CD8-positive, alpha-beta memory T cell (primary cell): ENCODE results near the gene EXOC4. TPM values are rescaled to one million over a fixed set of nuclear protein-coding genes. Genes with fewer than 3 reads are reported as not detected.
A peak's percentile ranks its signal among the peaks of the same experiment; 100 is the strongest.

Experiments
- CTCF ChIA-PET: fragments of 350-600 bp; sonication (Branson Sonifier 250); formaldehyde crosslinking; loops from one replicate; lab custom pipeline; 2021; ENCODE audit warnings: antibody characterized with exemption; lab: Charles Lee
- POLR2A ChIA-PET: fragments of 350-600 bp; sonication (Branson Sonifier 250); formaldehyde crosslinking; loops from one replicate; lab custom pipeline; 2021; ENCODE audit warnings: antibody characterized with exemption; lab: Charles Lee
- DNase-seq, 5 donors: peaks; one replicate each; pipeline versions ENCODE4 v3.0.0 to v3.0.0-alpha.2; 2020 to 2022; ENCODE audit warnings: mixed read lengths in 1 of 5
- H3K27ac ChIP-seq: one replicate; pipeline ENCODE4 v1.7.0; 2013; ENCODE audit warnings: low read depth, mild to moderate bottlenecking, low read length, moderate library complexity
- H3K27me3 ChIP-seq: 2 replicates; pipeline ENCODE4 v1.7.0; 2013; ENCODE audit warnings: low read length, mild to moderate bottlenecking; ENCODE audit not compliant: insufficient read depth, poor library complexity, severe bottlenecking
- H3K36me3 ChIP-seq: 2 replicates; pipeline ENCODE4 v1.7.0; 2013; ENCODE audit warnings: mild to moderate bottlenecking, low read length, moderate library complexity; ENCODE audit not compliant: insufficient read depth
- H3K4me1 ChIP-seq: 2 replicates; pipeline ENCODE4 v1.7.0; 2013; ENCODE audit warnings: mild to moderate bottlenecking, low read length, moderate library complexity; ENCODE audit not compliant: insufficient read depth
- H3K4me3 ChIP-seq: 2 replicates; pipeline ENCODE4 v1.7.0; 2013; ENCODE audit warnings: mild to moderate bottlenecking, low read length
- H3K9me3 ChIP-seq: 2 replicates; pipeline ENCODE4 v1.7.0; 2013; ENCODE audit warnings: mild to moderate bottlenecking, low read length
- H3K27ac Mint-ChIP-seq, 8 donors: one replicate each; pipeline ENCODE4 v1.8.0; 2020 to 2021; ENCODE audit warnings: mixed read lengths in 8 of 8, mild to moderate bottlenecking in 6 of 8, inconsistent platforms in 3 of 8, moderate library complexity in 3 of 8
- H3K27me3 Mint-ChIP-seq, 2 donors: one replicate each; pipeline ENCODE4 v1.8.0; 2020 to 2021; ENCODE audit warnings: mixed read lengths in 2 of 2, mild to moderate bottlenecking in 1 of 2, moderate library complexity in 1 of 2
- H3K36me3 Mint-ChIP-seq, 3 donors: one replicate each; pipeline ENCODE4 v1.8.0; 2020 to 2021; ENCODE audit warnings: mixed read lengths in 3 of 3, inconsistent platforms in 1 of 3, mild to moderate bottlenecking in 1 of 3
- H3K4me1 Mint-ChIP-seq, 3 donors: one replicate each; pipeline ENCODE4 v1.8.0; 2020 to 2021; ENCODE audit warnings: mixed read lengths in 3 of 3, inconsistent platforms in 1 of 3, mild to moderate bottlenecking in 1 of 3
- H3K4me3 Mint-ChIP-seq, 7 donors: one replicate each; pipeline ENCODE4 v1.8.0; 2020 to 2021; ENCODE audit warnings: mixed read lengths in 7 of 7, mild to moderate bottlenecking in 6 of 7, moderate library complexity in 4 of 7, inconsistent platforms in 2 of 7
- H3K9me3 Mint-ChIP-seq, 5 donors: one replicate each; pipeline ENCODE4 v1.8.0; 2020 to 2022; ENCODE audit warnings: mixed read lengths in 5 of 5, mild to moderate bottlenecking in 3 of 5, moderate library complexity in 2 of 5, inconsistent platforms in 1 of 5
- polyA plus RNA-seq: library from polyadenylated mRNA; unstranded; fragments of 300-500 nt; fragmentation: Illumina TruSeq; gene quantifications from one replicate; pipeline ENCODE4 v1.2.3, GENCODE V29; 2021
- total RNA-seq, 2 experiments: library from RNA; stranded (reverse); gene quantifications; one replicate each; pipeline ENCODE4 v1.2.3, GENCODE V29; 2021

EXOC4 gene
- total and polyA plus RNA-seq, 3 experiments from 2014 or later: 34.5 to 53.2 (median 50.3) TPM

DNA sequence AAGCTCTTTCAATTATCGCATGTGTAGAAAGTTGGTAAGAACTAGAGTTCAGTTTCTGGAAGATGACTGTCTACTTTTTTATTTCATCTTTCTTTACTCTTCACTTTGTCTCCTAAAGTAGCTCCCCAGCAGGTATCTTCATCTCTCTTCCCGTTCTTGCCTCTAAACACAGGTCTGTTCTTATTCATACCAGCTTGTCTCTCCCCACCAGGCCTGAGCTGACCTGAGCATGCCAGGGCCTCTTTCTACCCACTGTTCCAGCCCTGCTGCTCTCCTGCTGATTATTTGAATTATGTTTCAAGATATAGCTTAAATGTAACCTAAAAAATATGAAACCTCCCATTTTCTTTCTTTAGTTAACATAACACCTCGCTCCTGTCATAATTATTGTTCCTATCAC, 488.2 kb downstream of the EXOC4 start:
- Mint-ChIP-seq H3K4me3 (no peak overlapping the region), H3K27ac (peak overlapping the region in 2 of 8 donors; percentile 3 to 16), H3K27me3 (no peaks in the 10 kb centered on the region), H3K9me3 (no peaks in the 10 kb centered on the region), H3K36me3 (peaks cover 0 to 1% (median 0%) of the 10 kb centered on the region in 3 donors), H3K4me1 (no peaks in the 10 kb centered on the region)
- H3K4me1 ChIP-seq: no peaks in the 10 kb centered on the region
- H3K27ac ChIP-seq: no peak overlapping the region
- no peaks in the 10 kb centered on the region for H3K36me3 ChIP-seq
- H3K4me3 ChIP-seq: no peak overlapping the region
- H3K9me3 ChIP-seq: no peaks in the 10 kb centered on the region
- no peaks in the 10 kb centered on the region for H3K27me3 ChIP-seq
- CTCF ChIA-PET: no interaction called here
- POLR2A ChIA-PET: no interaction called here
- DNase-seq: no peak

DNA sequence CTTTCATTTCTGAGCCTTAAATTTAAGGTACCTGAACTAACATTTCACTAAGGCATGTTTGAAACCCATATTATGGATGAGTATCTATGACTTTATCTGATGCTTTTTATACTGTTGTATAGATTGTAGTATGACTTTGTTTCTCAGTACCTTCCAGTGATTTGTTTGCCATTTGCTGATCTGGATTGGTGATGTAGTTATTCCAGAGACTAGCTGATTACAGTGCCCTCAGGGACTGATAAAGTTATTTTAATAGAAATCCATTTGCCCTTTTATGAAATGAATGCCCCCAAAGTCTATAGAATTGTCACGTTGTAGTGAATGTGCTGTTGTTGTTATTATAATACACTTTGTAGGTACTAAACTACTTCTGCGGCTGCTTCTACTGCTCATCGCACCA, 488.8 kb downstream of the EXOC4 start:
- H3K4me1 ChIP-seq: no peaks in the 10 kb centered on the region
- Mint-ChIP-seq H3K9me3 (no peaks in the 10 kb centered on the region), H3K27ac (no peak overlapping the region), H3K36me3 (peaks cover 0 to 1% (median 0%) of the 10 kb centered on the region in 3 donors), H3K4me1 (no peaks in the 10 kb centered on the region), H3K27me3 (no peaks in the 10 kb centered on the region), H3K4me3 (no peak overlapping the region)
- ChIA-PET CTCF (no interaction called here), POLR2A (no interaction called here)
- no peak overlapping the region for H3K27ac ChIP-seq
- H3K27me3 ChIP-seq: no peaks in the 10 kb centered on the region
- no peak for DNase-seq
- no peak overlapping the region for H3K4me3 ChIP-seq
- no peaks in the 10 kb centered on the region for H3K36me3 ChIP-seq
- H3K9me3 ChIP-seq: no peaks in the 10 kb centered on the region

DNA sequence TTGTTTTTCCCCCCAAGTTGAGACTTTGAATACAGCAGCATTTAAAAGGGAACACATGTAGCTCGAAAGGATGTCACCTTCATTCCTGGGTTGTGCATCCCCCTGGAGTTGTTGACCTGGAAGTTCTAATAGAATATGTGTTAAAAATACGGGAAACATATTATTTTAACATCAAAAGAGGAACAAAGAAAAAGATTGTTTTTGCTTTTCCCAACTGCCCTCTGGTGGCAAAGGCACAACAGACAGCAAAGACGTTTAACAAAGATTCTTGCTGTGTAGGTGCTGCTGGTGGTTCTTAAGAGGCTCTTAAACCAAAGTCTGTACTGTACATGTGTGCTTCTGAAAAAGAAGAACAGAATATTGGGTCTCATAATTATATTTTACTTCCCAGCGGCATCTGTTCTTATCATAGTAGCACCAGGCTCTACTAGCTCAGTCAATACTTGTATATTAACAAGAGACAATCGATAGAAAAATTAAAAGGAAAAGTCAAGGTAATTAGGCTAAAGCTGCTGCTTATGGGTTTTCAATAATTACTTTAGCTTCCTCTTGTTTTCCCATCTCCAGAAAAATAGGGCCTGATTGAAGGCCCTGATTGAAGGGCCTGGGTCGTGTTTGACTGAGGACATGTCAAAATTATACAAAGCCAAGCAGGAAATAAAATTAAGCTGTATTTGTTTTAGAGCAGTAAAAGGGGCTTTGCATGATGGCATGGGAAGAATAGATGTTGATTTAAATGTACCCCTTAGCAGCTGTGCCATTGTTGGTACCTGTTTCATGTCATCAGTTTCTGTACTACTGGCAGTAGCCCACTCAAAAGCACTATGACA, 490.0 kb downstream of the EXOC4 start:
- H3K27ac Mint-ChIP-seq: no peak overlapping the region
- no peaks in the 10 kb centered on the region for H3K27me3 Mint-ChIP-seq
- no peaks in the 10 kb centered on the region for H3K27me3 ChIP-seq
- H3K27ac ChIP-seq: no peak overlapping the region
- DNase-seq: no peak
- H3K36me3 Mint-ChIP-seq: no peaks in the 10 kb centered on the region
- H3K9me3 Mint-ChIP-seq: no peaks in the 10 kb centered on the region
- no peak overlapping the region for H3K4me3 ChIP-seq
- CTCF ChIA-PET: no interaction called here
- H3K4me1 ChIP-seq: no peaks in the 10 kb centered on the region
- no peaks in the 10 kb centered on the region for H3K9me3 ChIP-seq
- no peaks in the 10 kb centered on the region for H3K4me1 Mint-ChIP-seq
- no peaks in the 10 kb centered on the region for H3K36me3 ChIP-seq
- no peak overlapping the region for H3K4me3 Mint-ChIP-seq
- POLR2A ChIA-PET: no interaction called here

DNA sequence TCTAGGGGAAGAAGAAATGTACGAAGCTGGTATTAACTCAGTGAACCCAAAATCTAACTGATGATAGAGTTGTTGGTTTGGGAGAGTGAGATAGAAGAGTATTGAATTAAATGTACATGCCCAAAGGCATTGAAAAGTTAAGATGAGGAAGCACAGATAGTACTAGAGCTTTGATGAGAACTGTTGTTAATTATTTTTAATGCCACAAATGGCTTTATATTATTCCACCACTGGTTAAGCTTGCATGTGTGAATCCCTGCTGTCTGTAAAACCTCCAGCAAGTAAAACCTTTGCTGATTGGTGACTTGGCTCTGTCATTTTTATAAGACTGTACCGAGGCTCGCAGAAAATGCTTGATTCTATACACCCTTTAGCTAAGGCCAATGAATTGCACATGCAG, 491.6 kb downstream of the EXOC4 start:
- ChIA-PET POLR2A (no interaction called here), CTCF (no interaction called here)
- no peaks in the 10 kb centered on the region for H3K27me3 ChIP-seq
- no peaks in the 10 kb centered on the region for H3K27me3 Mint-ChIP-seq
- no peaks in the 10 kb centered on the region for H3K9me3 Mint-ChIP-seq
- no peaks in the 10 kb centered on the region for H3K36me3 ChIP-seq
- no peaks in the 10 kb centered on the region for H3K4me1 Mint-ChIP-seq
- H3K9me3 ChIP-seq: no peaks in the 10 kb centered on the region
- H3K4me3 ChIP-seq: no peak overlapping the region
- peaks cover 0 to 3% (median 0%) of the 10 kb centered on the region in 3 donors for H3K36me3 Mint-ChIP-seq
- H3K27ac ChIP-seq: no peak overlapping the region
- no peak for DNase-seq
- H3K4me1 ChIP-seq: no peaks in the 10 kb centered on the region
- peak overlapping the region in 1 of 8 donors; percentile 29 for H3K27ac Mint-ChIP-seq
- H3K4me3 Mint-ChIP-seq: no peak overlapping the region

DNA sequence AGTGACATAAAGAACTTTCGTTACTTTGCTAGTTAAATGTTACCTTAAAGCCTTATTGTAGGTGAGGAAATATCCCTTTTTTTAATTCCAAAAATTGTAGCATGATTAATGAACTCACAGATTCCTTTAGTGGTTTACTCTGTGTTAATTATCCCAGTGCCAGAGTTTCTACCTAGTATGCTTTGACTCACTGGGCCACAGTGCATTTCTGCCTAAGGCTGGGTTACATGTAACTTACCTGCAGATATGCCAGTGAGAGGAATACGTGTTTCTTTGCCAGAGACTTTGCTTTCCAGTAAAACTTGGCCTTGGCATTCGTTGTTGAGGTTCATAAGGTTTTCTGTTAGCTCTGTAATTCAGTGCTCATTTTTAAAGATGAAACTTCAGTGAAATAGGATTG, 493.4 kb downstream of the EXOC4 start:
- H3K36me3 ChIP-seq: no peaks in the 10 kb centered on the region
- H3K27me3 ChIP-seq: no peaks in the 10 kb centered on the region
- no peak for DNase-seq
- Mint-ChIP-seq H3K9me3 (no peaks in the 10 kb centered on the region), H3K27me3 (no peaks in the 10 kb centered on the region), H3K36me3 (peaks cover 1 to 3% (median 2%) of the 10 kb centered on the region in 3 donors), H3K4me1 (no peaks in the 10 kb centered on the region), H3K27ac (no peak overlapping the region), H3K4me3 (no peak overlapping the region)
- no peak overlapping the region for H3K4me3 ChIP-seq
- H3K27ac ChIP-seq: no peak overlapping the region
- H3K9me3 ChIP-seq: no peaks in the 10 kb centered on the region
- POLR2A ChIA-PET: no interaction called here
- H3K4me1 ChIP-seq: no peaks in the 10 kb centered on the region
- CTCF ChIA-PET: no interaction called here

DNA sequence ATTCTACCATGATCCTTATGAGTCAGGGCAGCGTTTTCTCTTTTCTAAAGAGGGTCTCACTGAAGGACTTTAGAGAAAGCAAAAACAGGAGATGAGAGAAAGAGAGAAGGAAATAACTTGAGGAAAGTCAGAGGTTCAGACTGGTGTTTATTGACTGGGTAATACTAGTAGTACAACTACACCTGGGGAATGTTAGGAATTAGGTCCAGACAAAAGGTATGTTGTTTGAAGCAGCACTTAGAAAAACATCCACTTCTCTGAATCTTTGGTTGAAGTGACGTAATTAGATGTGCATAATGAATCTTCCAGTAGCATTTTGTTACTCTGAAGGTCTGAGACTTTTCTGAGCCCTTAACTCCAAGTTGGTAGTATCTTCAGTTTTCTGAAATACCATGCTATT, 494.0 kb downstream of the EXOC4 start:
- Mint-ChIP-seq H3K27ac (no peak overlapping the region), H3K9me3 (no peaks in the 10 kb centered on the region), H3K27me3 (no peaks in the 10 kb centered on the region), H3K4me1 (no peaks in the 10 kb centered on the region), H3K36me3 (peaks cover 3 to 5% (median 4%) of the 10 kb centered on the region in 3 donors), H3K4me3 (no peak overlapping the region)
- H3K36me3 ChIP-seq: no peaks in the 10 kb centered on the region
- ChIA-PET CTCF (no interaction called here), POLR2A (no interaction called here)
- DNase-seq: no peak
- H3K9me3 ChIP-seq: no peaks in the 10 kb centered on the region
- no peaks in the 10 kb centered on the region for H3K4me1 ChIP-seq
- H3K27me3 ChIP-seq: no peaks in the 10 kb centered on the region
- no peak overlapping the region for H3K4me3 ChIP-seq
- no peak overlapping the region for H3K27ac ChIP-seq

DNA sequence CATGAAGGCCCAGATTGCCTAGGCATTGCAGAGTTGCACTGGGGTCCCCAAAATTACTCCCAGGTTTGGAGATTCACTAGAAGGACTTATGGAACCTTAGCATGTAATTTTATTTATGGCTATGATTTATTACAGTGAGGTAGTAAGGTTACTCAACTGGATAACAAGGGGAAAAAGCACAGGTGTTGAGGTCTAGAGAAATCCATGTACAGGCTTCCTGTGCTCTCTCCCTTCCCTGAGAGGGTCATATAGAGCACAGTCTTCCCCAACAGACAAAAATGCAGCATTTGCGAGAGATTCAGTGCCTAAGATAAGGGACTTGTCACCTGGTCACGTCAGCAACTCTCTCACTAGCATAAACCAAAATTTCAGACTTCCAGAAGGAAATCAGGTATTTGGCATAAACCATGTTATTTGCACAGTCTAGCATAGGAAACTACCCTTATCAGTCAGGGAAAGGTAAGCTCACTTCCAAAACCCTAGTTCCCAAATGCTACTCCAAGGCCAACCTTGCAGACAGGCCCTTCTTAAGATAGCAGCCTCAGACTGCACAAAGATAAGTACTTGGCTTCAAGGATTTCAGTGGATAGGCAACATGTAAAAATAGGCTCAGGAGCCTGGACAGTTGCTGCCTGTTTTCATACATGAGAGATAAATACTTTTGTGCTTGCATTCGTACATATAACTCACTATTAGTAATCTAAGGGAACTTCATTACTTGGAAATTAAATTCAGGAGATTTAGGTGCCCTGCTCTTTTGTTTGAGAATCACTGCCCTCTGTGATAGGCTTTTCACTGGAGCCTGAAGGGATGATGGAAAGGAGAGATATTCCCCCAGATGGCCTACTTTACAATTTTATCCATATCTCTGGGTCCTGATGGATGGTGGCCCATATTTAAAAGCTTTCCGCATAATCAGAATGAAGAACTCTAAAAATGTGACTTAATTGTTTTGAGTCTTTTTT, 495.8 kb downstream of the EXOC4 start:
- no peak overlapping the region for H3K4me3 Mint-ChIP-seq

DNA sequence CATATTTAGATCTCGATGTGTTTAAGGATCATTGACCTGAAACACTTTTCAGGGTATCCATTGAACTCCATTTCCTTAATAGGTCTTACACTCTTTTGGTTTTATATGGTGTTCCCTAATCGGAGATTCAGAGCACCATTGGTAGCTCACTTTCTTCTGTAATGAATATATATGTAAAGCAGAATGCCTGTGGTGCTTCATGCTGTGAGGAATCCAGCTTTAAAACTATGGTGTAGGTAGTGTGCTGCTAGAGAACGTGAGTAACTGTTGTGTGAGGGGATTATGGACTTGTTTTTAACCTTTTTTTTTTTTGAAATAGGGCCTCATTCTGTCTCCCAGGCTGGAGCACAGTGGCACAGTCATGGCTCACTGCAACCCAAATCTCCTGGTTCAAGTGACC, 497.4 kb downstream of the EXOC4 start:
- Mint-ChIP-seq H3K36me3 (peaks cover 4 to 9% (median 6%) of the 10 kb centered on the region in 3 donors), H3K9me3 (no peaks in the 10 kb centered on the region), H3K4me3 (no peak overlapping the region), H3K27ac (no peak overlapping the region), H3K4me1 (no peaks in the 10 kb centered on the region), H3K27me3 (no peaks in the 10 kb centered on the region)
- Histone ChIP-seq H3K4me3 (no peak overlapping the region), H3K27me3 (no peaks in the 10 kb centered on the region), H3K36me3 (no peaks in the 10 kb centered on the region), H3K9me3 (no peaks in the 10 kb centered on the region), H3K4me1 (no peaks in the 10 kb centered on the region), H3K27ac (no peak overlapping the region)
- ChIA-PET POLR2A (no interaction called here), CTCF (interaction anchor here (1.1 kb wide), 1 partner anchor 15 kb away, joined by 3 read pairs; no protein-coding TSS in a partner anchor)
- no peak for DNase-seq

More for the DNA sequence above, 495.8 kb downstream of the EXOC4 start:
- no peaks in the 10 kb centered on the region for H3K27me3 Mint-ChIP-seq
- H3K27ac Mint-ChIP-seq: peak overlapping the region in 1 of 8 donors; percentile 40
- H3K4me1 ChIP-seq: no peaks in the 10 kb centered on the region
- H3K4me3 ChIP-seq: no peak overlapping the region
- H3K9me3 ChIP-seq: no peaks in the 10 kb centered on the region
- CTCF ChIA-PET: no interaction called here
- H3K9me3 Mint-ChIP-seq: no peaks in the 10 kb centered on the region
- H3K27ac ChIP-seq: no peak overlapping the region
- H3K36me3 Mint-ChIP-seq: peaks cover 4 to 9% (median 6%) of the 10 kb centered on the region in 3 donors
- POLR2A ChIA-PET: no interaction called here
- H3K27me3 ChIP-seq: no peaks in the 10 kb centered on the region
- DNase-seq: no peak
- H3K4me1 Mint-ChIP-seq: no peaks in the 10 kb centered on the region
- no peaks in the 10 kb centered on the region for H3K36me3 ChIP-seq
